ENCODE measurements around the gene HPS4. TPM values are rescaled to one million over a fixed set of nuclear protein-coding genes. Genes with fewer than 3 reads are reported as not detected.
A peak's percentile ranks its signal among the peaks of the same experiment; 100 is the strongest.
"Not testable (repeated sequence)": the region's sequence is repeated elsewhere in the genome, so short reads cannot be mapped to it uniquely, and the experiment has no call there.

Gene HPS4
- total RNA-seq, 2 experiments from 2014 or later: 32.2 to 34.6 TPM

GRCh38 chr22:26439559-26439958, 44.0 kb downstream of the HPS4 start:
- Mint-ChIP-seq H3K36me3 (ENCODE audit: low read depth) (peaks cover 28% of the 10 kb centered on the region), H3K4me3 (no peak overlapping the region), H3K4me1 (ENCODE audit: low read depth) (peaks cover 25% of the 10 kb centered on the region), H3K27me3 (ENCODE audit: low read depth) (no peaks in the 10 kb centered on the region), H3K27ac (no peak overlapping the region), H3K9me3 (ENCODE audit: insufficient read depth) (no peaks in the 10 kb centered on the region)
- no peak for DNase-seq
- ChIA-PET CTCF (interaction anchor here (1.1 to 1.8 kb wide), 3 partner anchors 9 to 72 kb away, joined by 3 to 6 read pairs (median 3); no protein-coding TSS in a partner anchor), POLR2A (no interaction called here)
- ATAC-seq: no peak

DNA sequence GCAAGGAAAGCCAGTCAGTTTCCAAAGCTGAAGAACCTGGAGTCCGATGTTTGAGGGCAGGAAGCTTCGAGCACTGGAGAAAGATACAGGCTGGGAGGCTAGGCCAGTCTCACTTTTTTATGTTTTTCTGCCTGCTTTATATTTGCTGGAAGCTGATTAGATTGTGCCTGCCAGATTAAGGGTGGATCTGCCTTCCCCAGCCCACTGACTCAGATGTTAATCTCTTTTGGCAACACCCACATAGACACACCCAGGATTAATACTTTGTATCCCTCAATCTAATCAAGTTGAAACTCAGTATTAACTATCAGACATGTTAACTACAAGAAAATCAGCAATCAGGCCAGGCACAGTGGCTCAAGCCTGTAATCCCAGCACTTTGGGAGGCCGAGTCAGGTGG, 44.8 kb downstream of the HPS4 start:
- POLR2A ChIA-PET; DNase-seq; H3K9me3 Mint-ChIP-seq (ENCODE audit: insufficient read depth); H3K27ac Mint-ChIP-seq; H3K27me3 Mint-ChIP-seq (ENCODE audit: low read depth); ATAC-seq; H3K4me3 Mint-ChIP-seq: not testable (repeated sequence)
- Mint-ChIP-seq H3K36me3 (ENCODE audit: low read depth) (peaks cover 34% of the 10 kb centered on the region), H3K4me1 (ENCODE audit: low read depth) (peaks cover 31% of the 10 kb centered on the region)
- CTCF ChIA-PET: interaction anchor here (1.1 to 1.8 kb wide), 4 partner anchors 8 to 74 kb away, joined by 3 to 7 read pairs (median 4); no protein-coding TSS in a partner anchor

DNA sequence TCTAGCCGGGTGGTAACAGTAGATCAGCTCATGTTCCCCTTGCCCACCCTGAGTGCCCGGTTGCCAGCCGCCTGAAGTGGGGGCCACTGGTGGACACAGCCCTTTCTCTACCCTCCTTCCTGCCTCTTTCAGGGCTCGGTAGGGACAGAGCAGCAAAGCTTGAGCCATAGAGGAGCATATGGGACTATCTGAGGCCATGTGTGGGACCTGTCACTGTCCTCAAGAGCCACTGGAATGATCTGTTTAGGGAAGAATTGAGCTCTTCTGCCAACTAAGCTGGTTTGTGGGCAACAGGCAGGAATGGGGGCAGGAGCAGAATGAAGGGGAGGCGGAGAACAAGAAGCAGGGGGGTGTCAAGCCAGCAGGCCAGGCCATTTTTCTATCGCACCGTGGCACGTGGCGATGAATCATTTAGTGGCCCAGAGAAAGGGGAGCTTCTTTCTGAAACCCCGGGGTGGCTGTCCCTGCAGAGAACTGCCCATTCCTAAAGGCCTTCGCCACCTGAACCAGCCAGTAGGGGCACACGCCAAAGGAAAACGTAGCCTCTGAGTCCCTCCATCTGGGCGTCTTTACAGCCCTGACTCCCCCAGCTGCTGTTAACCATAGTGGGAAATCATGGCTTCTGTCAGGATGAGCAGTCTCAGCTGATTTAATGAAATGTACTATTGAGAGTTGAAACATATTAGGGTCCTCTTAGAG, 45.7 kb downstream of the HPS4 start:
- no peaks in the 10 kb centered on the region for H3K9me3 Mint-ChIP-seq (ENCODE audit: insufficient read depth)
- no peak overlapping the region for H3K4me3 Mint-ChIP-seq
- ChIA-PET POLR2A (no interaction called here), CTCF (interaction anchor here (1.2 to 1.8 kb wide), 3 partner anchors 10 to 73 kb away, joined by 3 to 7 read pairs (median 3); no protein-coding TSS in a partner anchor)
- no peak overlapping the region for H3K27ac Mint-ChIP-seq
- no peaks in the 10 kb centered on the region for H3K27me3 Mint-ChIP-seq (ENCODE audit: low read depth)
- DNase-seq (no peak), ATAC-seq (no peak)
- peaks cover 40% of the 10 kb centered on the region for H3K36me3 Mint-ChIP-seq (ENCODE audit: low read depth)
- H3K4me1 Mint-ChIP-seq (ENCODE audit: low read depth): peaks cover 36% of the 10 kb centered on the region

GRCh38 chr22:26436903-26437515, 46.6 kb downstream of the HPS4 start:
- POLR2A ChIA-PET: no interaction called here
- Mint-ChIP-seq H3K36me3 (ENCODE audit: low read depth) (peaks cover 36% of the 10 kb centered on the region), H3K4me1 (ENCODE audit: low read depth) (peaks cover 43% of the 10 kb centered on the region), H3K9me3 (ENCODE audit: insufficient read depth) (no peaks in the 10 kb centered on the region), H3K4me3 (no peak overlapping the region), H3K27me3 (ENCODE audit: low read depth) (no peaks in the 10 kb centered on the region), H3K27ac (no peak overlapping the region)
- DNase-seq (no peak), ATAC-seq (no peak)
- CTCF ChIA-PET: interaction anchor here (1.2 to 1.8 kb wide), 3 partner anchors 16 to 72 kb away, joined by 3 to 7 read pairs (median 3); no protein-coding TSS in a partner anchor

- Mint-ChIP-seq H3K4me3 (no peak overlapping the region), H3K27me3 (ENCODE audit: low read depth) (no peaks in the 10 kb centered on the region), H3K4me1 (ENCODE audit: low read depth) (peaks cover 58% of the 10 kb centered on the region), H3K27ac (no peak overlapping the region), H3K36me3 (ENCODE audit: low read depth) (peaks cover 34% of the 10 kb centered on the region), H3K9me3 (ENCODE audit: insufficient read depth) (no peaks in the 10 kb centered on the region)
- DNase-seq (no peak), ATAC-seq (no peak)
- ChIA-PET CTCF (interaction anchor here (0.9 to 1.6 kb wide), 3 partner anchors 25 to 43 kb away, joined by 3 to 4 read pairs (median 4); no protein-coding TSS in a partner anchor), POLR2A (interaction anchor here (1.5 kb wide), 1 partner anchor 47 kb away, joined by 4 read pairs; no protein-coding TSS in a partner anchor)
Measured at GRCh38 chr22:26435327-26436093, 48.1 kb downstream of the HPS4 start.

DNA sequence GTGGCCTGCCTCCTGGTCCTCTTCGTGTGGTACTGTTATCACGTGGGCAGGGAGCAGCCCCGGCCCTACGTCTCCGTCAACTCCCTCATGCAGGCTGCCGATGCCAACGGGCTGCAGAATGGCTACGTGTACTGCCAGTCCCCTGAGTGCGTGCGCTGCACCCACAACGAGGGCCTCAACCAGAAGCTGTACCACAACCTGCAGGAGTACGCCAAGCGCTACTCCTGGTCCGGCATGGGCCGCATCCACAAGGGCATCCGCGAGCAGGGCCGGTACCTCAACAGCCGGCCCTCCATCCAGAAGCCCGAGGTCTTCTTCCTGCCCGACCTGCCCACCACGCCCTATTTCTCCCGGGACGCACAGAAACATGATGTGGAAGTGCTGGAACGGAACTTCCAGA, 49.8 kb downstream of the HPS4 start:
- DNase-seq: no peak
- H3K27ac Mint-ChIP-seq: no peak overlapping the region
- ATAC-seq: no peak
- no peaks in the 10 kb centered on the region for H3K9me3 Mint-ChIP-seq (ENCODE audit: insufficient read depth)
- ChIA-PET POLR2A (interaction anchor here (1.5 kb wide), 1 partner anchor 48 kb away, joined by 4 read pairs; no protein-coding TSS in a partner anchor), CTCF (no interaction called here)
- H3K36me3 Mint-ChIP-seq (ENCODE audit: low read depth): peaks cover 34% of the 10 kb centered on the region
- H3K4me1 Mint-ChIP-seq (ENCODE audit: low read depth): peaks cover 68% of the 10 kb centered on the region
- no peak overlapping the region for H3K4me3 Mint-ChIP-seq
- H3K27me3 Mint-ChIP-seq (ENCODE audit: low read depth): no peaks in the 10 kb centered on the region

DNA sequence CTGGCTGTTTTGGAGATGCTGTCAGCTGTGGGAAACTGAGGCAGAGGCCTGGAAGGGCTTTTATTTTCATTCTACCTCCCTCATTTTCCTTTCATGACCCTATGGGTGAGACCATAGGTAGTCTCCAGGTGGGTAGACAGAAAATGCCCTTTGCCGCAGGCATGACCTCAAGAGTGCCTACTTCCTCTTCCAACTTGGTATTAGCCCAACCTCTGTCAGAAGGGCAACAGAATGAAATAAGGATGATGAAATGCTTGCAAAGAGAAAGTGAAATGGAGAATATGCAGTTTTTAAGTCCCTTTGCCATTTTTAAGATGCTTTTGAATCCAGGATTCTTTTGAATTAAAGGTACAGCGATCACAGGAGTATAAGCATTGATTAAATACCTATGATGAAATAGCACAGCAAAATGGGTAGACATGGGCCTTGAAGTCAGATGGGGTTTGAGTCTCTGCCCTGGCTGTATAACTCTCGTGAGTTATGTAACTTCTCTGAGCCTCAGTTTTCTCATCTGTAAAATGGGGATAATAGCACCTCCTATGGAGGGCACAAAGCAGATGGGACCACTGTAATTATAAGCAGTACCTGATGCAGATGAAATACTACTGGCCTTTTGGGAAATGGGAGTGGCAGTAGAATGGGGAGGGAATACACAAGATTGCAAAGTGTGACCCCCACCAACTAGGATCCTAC, 50.8 kb downstream of the HPS4 start:
- no peak overlapping the region for H3K4me3 Mint-ChIP-seq
- peak overlapping the region; percentile 79 for H3K27ac Mint-ChIP-seq
- H3K36me3 Mint-ChIP-seq (ENCODE audit: low read depth): peaks cover 36% of the 10 kb centered on the region
- ATAC-seq (no peak), DNase-seq (no peak)
- H3K27me3 Mint-ChIP-seq (ENCODE audit: low read depth): no peaks in the 10 kb centered on the region
- CTCF ChIA-PET: interaction anchor here (3.2 kb wide), 1 partner anchor 29 kb away, joined by 24 read pairs; no protein-coding TSS in a partner anchor
- H3K9me3 Mint-ChIP-seq (ENCODE audit: insufficient read depth): no peaks in the 10 kb centered on the region
- POLR2A ChIA-PET: interaction anchor here (3.6 kb wide), 1 partner anchor 49 kb away, joined by 25 read pairs; the partner anchor contains the start of genes HPS4 and SRRD
- peaks cover 77% of the 10 kb centered on the region for H3K4me1 Mint-ChIP-seq (ENCODE audit: low read depth)

DNA sequence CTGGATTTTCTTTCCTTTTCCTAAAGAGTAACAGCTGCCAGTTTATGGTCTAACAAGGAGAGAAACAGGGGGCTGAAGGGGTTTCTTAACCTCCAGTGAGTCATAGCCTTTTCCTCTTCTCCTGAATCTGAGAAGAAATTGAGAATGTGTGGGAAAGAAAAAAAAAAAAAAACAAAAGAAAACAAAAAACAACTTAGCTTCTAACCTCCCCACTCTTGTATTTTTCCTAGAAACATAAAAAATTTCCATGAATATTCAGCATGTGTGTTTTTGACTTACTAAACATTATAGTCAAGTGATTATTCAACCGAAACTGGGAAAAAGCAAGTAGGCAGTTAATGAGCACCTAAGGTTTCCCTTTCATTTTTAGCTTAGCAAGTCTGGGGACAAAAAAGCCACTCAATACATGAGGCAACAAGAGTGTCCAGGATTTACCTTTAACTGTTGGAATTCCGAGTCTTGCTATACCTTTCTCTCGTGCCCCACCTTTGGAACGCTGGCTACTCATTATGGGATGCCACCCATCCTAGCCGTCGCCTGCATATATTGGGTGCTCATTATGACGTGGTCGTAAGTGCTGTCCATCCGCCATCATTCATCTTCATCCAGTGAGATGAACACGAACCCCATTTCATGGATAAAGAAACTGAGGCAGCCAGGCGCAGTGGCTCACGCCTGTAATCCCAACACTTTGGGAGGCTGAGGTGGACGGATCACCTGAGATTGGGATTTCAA, 52.2 kb downstream of the HPS4 start:
- DNase-seq (no peak), ATAC-seq (no peak)
- H3K9me3 Mint-ChIP-seq (ENCODE audit: insufficient read depth): no peaks in the 10 kb centered on the region
- H3K36me3 Mint-ChIP-seq (ENCODE audit: low read depth): peaks cover 31% of the 10 kb centered on the region
- ChIA-PET CTCF (interaction anchor here (0.7 to 3.2 kb wide), 11 partner anchors 8 to 235 kb away, joined by 3 to 24 read pairs (median 6); no protein-coding TSS in a partner anchor), POLR2A (interaction anchor here (1.2 to 3.6 kb wide), 3 partner anchors 10 to 242 kb away, joined by 3 to 25 read pairs (median 12); partner anchors contain the start of genes HPS4 and SRRD)
- H3K4me1 Mint-ChIP-seq (ENCODE audit: low read depth): peaks cover 75% of the 10 kb centered on the region
- H3K27me3 Mint-ChIP-seq (ENCODE audit: low read depth): peaks cover 6% of the 10 kb centered on the region
- peak overlapping the region; percentile 79 for H3K27ac Mint-ChIP-seq
- peak overlapping the region; percentile 69 for H3K4me3 Mint-ChIP-seq

- POLR2A ChIA-PET: interaction anchor here (1.0 to 3.6 kb wide), 4 partner anchors 11 to 243 kb away, joined by 3 to 25 read pairs (median 8); partner anchors contain the start of genes HPS4 and SRRD
- peaks cover 25% of the 10 kb centered on the region for H3K36me3 Mint-ChIP-seq (ENCODE audit: low read depth)
- DNase-seq (no peak), ATAC-seq (no peak)
- peak overlapping the region; percentile 79 for H3K27ac Mint-ChIP-seq
- peaks cover 11% of the 10 kb centered on the region for H3K27me3 Mint-ChIP-seq (ENCODE audit: low read depth)
- CTCF ChIA-PET: interaction anchor here (0.7 to 3.2 kb wide), 12 partner anchors 9 to 236 kb away, joined by 3 to 24 read pairs (median 6); no protein-coding TSS in a partner anchor
- peak overlapping the region; percentile 69 for H3K4me3 Mint-ChIP-seq
- H3K9me3 Mint-ChIP-seq (ENCODE audit: insufficient read depth): no peaks in the 10 kb centered on the region
- peaks cover 66% of the 10 kb centered on the region for H3K4me1 Mint-ChIP-seq (ENCODE audit: low read depth)
Measured at GRCh38 chr22:26430600-26430999, 53.0 kb downstream of the HPS4 start.

DNA sequence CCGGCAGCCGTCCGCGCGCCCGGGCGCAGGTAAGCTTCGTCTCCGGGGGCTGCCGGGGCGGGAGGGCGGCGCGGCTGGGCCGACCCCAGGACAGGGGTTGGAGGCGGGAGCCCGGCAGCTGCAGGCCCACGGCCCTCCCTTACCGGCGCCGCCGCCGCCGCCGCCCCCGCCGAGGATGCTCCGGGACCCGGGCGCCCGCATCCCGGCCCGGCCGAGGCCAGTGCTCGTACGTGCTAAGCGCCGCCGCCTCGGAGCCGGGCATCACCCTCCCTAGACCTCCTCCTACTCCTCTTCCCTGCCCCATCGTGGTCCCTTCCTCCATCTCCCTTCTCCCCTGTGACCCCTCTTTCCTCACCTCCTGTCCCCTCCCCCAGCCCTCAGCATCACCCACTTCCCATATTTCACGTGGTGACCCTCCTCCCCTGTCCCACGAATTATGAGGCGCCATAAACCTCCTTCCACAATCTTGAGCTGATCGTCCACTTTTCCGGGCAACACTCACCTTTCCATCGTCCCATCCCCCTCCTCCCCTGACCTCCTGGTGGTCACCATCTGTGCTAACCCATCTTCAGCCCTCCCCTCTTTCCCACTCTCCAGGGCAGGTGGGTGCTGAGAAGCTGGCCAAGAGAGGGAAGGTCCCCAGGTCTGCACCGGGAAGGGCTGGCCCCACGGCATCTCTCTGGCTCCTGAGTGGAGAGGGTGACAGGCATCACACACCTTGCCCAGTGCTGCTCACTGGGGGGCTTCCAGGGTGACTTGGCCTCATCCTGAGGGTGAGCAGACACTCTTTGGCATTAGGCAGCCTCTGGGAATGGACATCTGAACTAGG, 53.9 kb downstream of the HPS4 start:
- Mint-ChIP-seq H3K9me3 (ENCODE audit: insufficient read depth) (no peaks in the 10 kb centered on the region), H3K36me3 (ENCODE audit: low read depth) (peaks cover 19% of the 10 kb centered on the region), H3K27me3 (ENCODE audit: low read depth) (peaks cover 15% of the 10 kb centered on the region), H3K4me3 (peak overlapping the region; percentile 69), H3K4me1 (ENCODE audit: low read depth) (peaks cover 58% of the 10 kb centered on the region), H3K27ac (peak overlapping the region; percentile 79)
- ATAC-seq: peak; percentile 24
- ChIA-PET POLR2A (interaction anchor here (1.0 to 3.6 kb wide), 5 partner anchors 14 to 244 kb away, joined by 3 to 25 read pairs (median 8); partner anchors contain the start of genes HPS4 and SRRD), CTCF (interaction anchor here (1.8 to 3.2 kb wide), 4 partner anchors 31 to 65 kb away, joined by 5 to 24 read pairs (median 8); no protein-coding TSS in a partner anchor)
- DNase-seq: no peak
